HFF-Myc (cell line): Measurements from ENCODE around the gene EFNB2.

ENCODE experiments used
- DNase-seq: peaks from one replicate; pipeline ENCODE4 v3.0.0-alpha.2; 2011; ENCODE audit warnings: low read depth; ENCODE audit errors: extremely low read depth
- H3K4me3 ChIP-seq: replicated peaks from 2 replicates; pipeline ENCODE4 v1.5.1; 2011; ENCODE audit warnings: low read depth, mild to moderate bottlenecking, control low read depth, low read length
- CTCF ChIP-seq: IDR thresholded peaks from 2 replicates; pipeline ENCODE4 v1.5.1; 2012; ENCODE audit warnings: mild to moderate bottlenecking, low read depth, low read length, control low read depth; ENCODE audit errors: missing control alignments

EFNB2 gene

GRCh38 chr13:106468744-106469590 lies 66.5 kb downstream of the EFNB2 start:
- TF ChIP-seq CTCF = no peak
- no peak overlapping the region for H3K4me3 ChIP-seq
- DNase-seq = no peak

- H3K4me3 ChIP-seq = no peak overlapping the region
- no peak for DNase-seq
- no peak for TF ChIP-seq CTCF
Measured at GRCh38 chr13:106468207-106468606, 67.3 kb downstream of the EFNB2 start.

- DNase-seq = no peak
- TF ChIP-seq CTCF = no peak
- no peak overlapping the region for H3K4me3 ChIP-seq
Measured at GRCh38 chr13:106467427-106468122, 67.9 kb downstream of the EFNB2 start.

- no peak for DNase-seq
Measured at GRCh38 chr13:106466691-106467426, 68.6 kb downstream of the EFNB2 start.

GRCh38 chr13:106464076-106464475 lies 71.4 kb downstream of the EFNB2 start:
- no peak for DNase-seq
- H3K4me3 ChIP-seq = no peak overlapping the region
- no peak for TF ChIP-seq CTCF

More at GRCh38 chr13:106466691-106467426, 68.6 kb downstream of the EFNB2 start:
- TF ChIP-seq CTCF = no peak
- no peak overlapping the region for H3K4me3 ChIP-seq

GRCh38 chr13:106462710-106463109 lies 72.8 kb downstream of the EFNB2 start:
- H3K4me3 ChIP-seq = no peak overlapping the region
- TF ChIP-seq CTCF = no peak
- DNase-seq = no peak
